ENCODE results near the gene CREBL2.
"Not testable (repeated sequence)": the region's sequence is repeated elsewhere in the genome, so short reads cannot be mapped to it uniquely, and the experiment has no call there.

The CREBL2 gene

GRCh38 chr12:12599750-12600643 is 11.7 kb upstream of the CREBL2 start:
- no peak for DNase-seq

- DNase-seq = no peak
Measured at GRCh38 chr12:12600659-12601058, 11.0 kb upstream of the CREBL2 start.

GRCh38 chr12:12604740-12605139 is 6.9 kb upstream of the CREBL2 start:
- no peak for DNase-seq

- no peak for DNase-seq
Measured at GRCh38 chr12:12606781-12607589, 4.7 kb upstream of the CREBL2 start.

- DNase-seq = no peak
Measured at GRCh38 chr12:12608557-12608957, 3.1 kb upstream of the CREBL2 start.

GRCh38 chr12:12609692-12610091 is 2.0 kb upstream of the CREBL2 start:
- no peak for DNase-seq

- DNase-seq = no peak
Measured at GRCh38 chr12:12610711-12611110, 965 bp upstream of the CREBL2 start.

GRCh38 chr12:12612358-12612757 is 682 bp downstream of the CREBL2 start:
- peak; percentile 27 for DNase-seq

GRCh38 chr12:12613344-12613743 is 1.7 kb downstream of the CREBL2 start:
- DNase-seq = no peak

- no peak for DNase-seq
Measured at GRCh38 chr12:12614342-12614741, 2.7 kb downstream of the CREBL2 start.

GRCh38 chr12:12616512-12617310 is 5.0 kb downstream of the CREBL2 start:
- DNase-seq = no peak

- DNase-seq = not testable (repeated sequence)
Measured at GRCh38 chr12:12618064-12618463, 6.4 kb downstream of the CREBL2 start.

- no peak for DNase-seq
Measured at GRCh38 chr12:12620730-12621315, 9.1 kb downstream of the CREBL2 start.

GRCh38 chr12:12622418-12622817 is 10.7 kb downstream of the CREBL2 start:
- DNase-seq = no peak

GRCh38 chr12:12624498-12624992 is 12.9 kb downstream of the CREBL2 start:
- no peak for DNase-seq

- no peak for DNase-seq
Measured at GRCh38 chr12:12626471-12626870, 14.8 kb downstream of the CREBL2 start.

GRCh38 chr12:12627308-12627827 is 15.7 kb downstream of the CREBL2 start:
- no peak for DNase-seq

- DNase-seq = no peak
Measured at GRCh38 chr12:12628013-12628412, 16.3 kb downstream of the CREBL2 start.

- no peak for DNase-seq
Measured at GRCh38 chr12:12630850-12631249, 19.2 kb downstream of the CREBL2 start.

- no peak for DNase-seq
Measured at GRCh38 chr12:12635651-12636050, 24.0 kb downstream of the CREBL2 start.

- no peak for DNase-seq
Measured at GRCh38 chr12:12636641-12637040, 25.0 kb downstream of the CREBL2 start.

- not testable (repeated sequence) for DNase-seq
Measured at GRCh38 chr12:12639995-12640394, 28.3 kb downstream of the CREBL2 start.
